H1 (cell line): ENCODE data around the gene CCDC91. TPM values are rescaled to one million over a fixed set of nuclear protein-coding genes. Genes with fewer than 3 reads are reported as not detected.

Experiments used
- CTCF ChIA-PET: fragments of 300-600 bp; sonication (Branson Sonifier 250); formaldehyde crosslinking; loops from one replicate; lab custom pipeline; 2021; ENCODE audit not compliant: partially characterized antibody; lab: Charles Lee
- POLR2A ChIA-PET: fragments of 300-600 bp; sonication (Branson Sonifier 250); formaldehyde crosslinking; loops from one replicate; lab custom pipeline; 2021; ENCODE audit warnings: inconsistent platforms; ENCODE audit not compliant: partially characterized antibody; lab: Charles Lee
- DNase-seq, 2 experiments: peaks; one replicate each; pipeline versions ENCODE4 v3.0.0 to v3.0.0-alpha.2; 2010 to 2022; ENCODE audit warnings: low spot score in 2 of 2, low read depth in 1 of 2, mixed read lengths in 1 of 2
- FAIRE-seq: peaks from 2 replicates; lab custom pipeline; 2011; peaks lifted over from hg19 to GRCh38; lab: Jason Lieb, UNC
- H2AFZ ChIP-seq: 2 replicates; pipeline ENCODE4 v1.8.1; 2012; ENCODE audit warnings: low read length, inconsistent platforms
- H2AK5ac ChIP-seq: 2 replicates; pipeline ENCODE4 v1.6.1; 2013; ENCODE audit warnings: low read depth, low read length
- H2BK120ac ChIP-seq: replicated peaks from 2 replicates; pipeline ENCODE3; 2013; ENCODE audit warnings: low read depth, low read length, inconsistent platforms
- H2BK12ac ChIP-seq: 2 replicates; pipeline ENCODE4 v1.6.1; 2013; ENCODE audit warnings: low read depth, low read length
- H2BK15ac ChIP-seq: 2 replicates; pipeline ENCODE4 v1.6.1; 2013; ENCODE audit warnings: low read length
- H2BK20ac ChIP-seq: 2 replicates; pipeline ENCODE4 v1.6.1; 2013; ENCODE audit warnings: low read length
- H2BK5ac ChIP-seq: 2 replicates; pipeline ENCODE4 v1.6.1; 2013; ENCODE audit warnings: low read depth, low read length
- H3K14ac ChIP-seq: 2 replicates; pipeline ENCODE4 v1.6.1; 2013; ENCODE audit warnings: inconsistent platforms; ENCODE audit not compliant: insufficient read length
- H3K18ac ChIP-seq: 2 replicates; pipeline ENCODE4 v1.6.1; 2013; ENCODE audit warnings: low read length; ENCODE audit errors: extremely low read depth
- H3K23ac ChIP-seq: 2 replicates; pipeline ENCODE4 v1.6.1; 2013; ENCODE audit warnings: inconsistent platforms; ENCODE audit not compliant: insufficient read length
- H3K23me2 ChIP-seq: 2 replicates; pipeline ENCODE4 v1.6.1; 2013; ENCODE audit warnings: low read depth, low read length
- H3K27ac ChIP-seq: 2 replicates; pipeline ENCODE4 v1.6.1; 2011; ENCODE audit warnings: low read depth, low read length, inconsistent platforms
- H3K27me3 ChIP-seq, 4 experiments: replicated peaks in 1 of 4; 1 replicate in 1 of 4; 2 replicates in 3 of 4; pipeline versions ENCODE4 v1.6.1 to v1.8.1; 2011 to 2013; ENCODE audit warnings: low read length in 3 of 4, mild to moderate bottlenecking in 3 of 4, inconsistent platforms in 2 of 4, mixed read lengths in 2 of 4, moderate library complexity in 1 of 4; ENCODE audit not compliant: control insufficient read depth in 3 of 4, insufficient read depth in 3 of 4; ENCODE audit errors: extremely low read depth in 1 of 4
- H3K36me3 ChIP-seq, 4 experiments: 2 replicates each; pipeline versions ENCODE4 v1.6.1 to v1.8.1; 2011 to 2013; ENCODE audit warnings: mild to moderate bottlenecking in 4 of 4, low read length in 3 of 4, moderate library complexity in 2 of 4, control low read depth in 1 of 4, inconsistent platforms in 1 of 4; ENCODE audit not compliant: insufficient read depth in 4 of 4, control insufficient read depth in 2 of 4
- H3K4ac ChIP-seq: replicated peaks from 2 replicates; pipeline ENCODE3; 2013; ENCODE audit warnings: low read length, low read depth, mixed read lengths, inconsistent platforms; ENCODE audit not compliant: insufficient read length
- H3K4me1 ChIP-seq, 4 experiments: replicated peaks in 1 of 4; 1 replicate in 1 of 4; 2 replicates in 3 of 4; pipeline versions ENCODE4 v1.6.1 to v1.8.1; 2011 to 2013; ENCODE audit warnings: low read length in 3 of 4, inconsistent platforms in 2 of 4, mixed read lengths in 1 of 4; ENCODE audit not compliant: insufficient read depth in 4 of 4, control insufficient read depth in 3 of 4
- H3K4me2 ChIP-seq, 2 experiments: 2 replicates each; pipeline versions ENCODE4 v1.6.1 to v1.8.1; 2011 to 2013; ENCODE audit warnings: low read depth in 2 of 2, low read length in 2 of 2, control low read depth in 1 of 2, inconsistent platforms in 1 of 2, mild to moderate bottlenecking in 1 of 2; ENCODE audit not compliant: insufficient read depth in 1 of 2
- H3K4me3 ChIP-seq, 4 experiments: fragments of 200-600, 300-600 bp in 1 of 4; sonication (generic), shearing (Covaris generic), sonication (Bioruptor Twin) in 1 of 4; 2 replicates each; pipeline versions ENCODE4 v1.5.1 to v1.8.1; 2011 to 2016; ENCODE audit warnings: low read length in 4 of 4, low read depth in 3 of 4, control low read depth in 2 of 4, inconsistent platforms in 2 of 4, mild to moderate bottlenecking in 2 of 4, mixed read lengths in 1 of 4, moderate library complexity in 1 of 4; ENCODE audit not compliant: insufficient read depth in 2 of 4; ENCODE audit errors: extremely low read depth in 1 of 4
- H3K56ac ChIP-seq: replicated peaks from 2 replicates; pipeline ENCODE3; 2013; ENCODE audit warnings: low read depth, mild to moderate bottlenecking, mixed read lengths, low read length, inconsistent platforms; ENCODE audit not compliant: insufficient read length
- H3K79me1 ChIP-seq: 2 replicates; pipeline ENCODE4 v1.6.1; 2013; ENCODE audit warnings: low read depth, low read length, control low read depth
- H3K79me2 ChIP-seq, 2 experiments: 2 replicates each; pipeline versions ENCODE4 v1.6.1 to v1.8.1; 2012 to 2013; ENCODE audit warnings: low read length in 2 of 2, mild to moderate bottlenecking in 2 of 2, inconsistent platforms in 1 of 2; ENCODE audit not compliant: insufficient read depth in 2 of 2, control insufficient read depth in 1 of 2
- H3K9ac ChIP-seq, 4 experiments: replicated peaks in 1 of 4; 1 replicate in 1 of 4; 2 replicates in 3 of 4; pipeline versions ENCODE4 v1.6.1 to v1.8.1; 2011 to 2013; ENCODE audit warnings: low read depth in 3 of 4, low read length in 3 of 4, control low read depth in 2 of 4, mild to moderate bottlenecking in 2 of 4, moderate library complexity in 2 of 4, inconsistent platforms in 1 of 4; ENCODE audit errors: extremely low read depth in 1 of 4
- H3K9me3 ChIP-seq, 2 experiments: 2 replicates each; pipeline versions ENCODE4 v1.6.1 to v1.8.1; 2012 to 2013; ENCODE audit warnings: mild to moderate bottlenecking in 2 of 2, moderate library complexity in 2 of 2, control low read depth in 1 of 2, inconsistent platforms in 1 of 2, low read depth in 1 of 2, low read length in 1 of 2, mixed read lengths in 1 of 2; ENCODE audit not compliant: insufficient read depth in 2 of 2
- H4K20me1 ChIP-seq, 2 experiments: replicated peaks in 1 of 2; 2 replicates each; pipeline versions ENCODE3 to v1.8.1; 2011 to 2013; ENCODE audit warnings: inconsistent platforms in 2 of 2, low read length in 2 of 2, mild to moderate bottlenecking in 1 of 2; ENCODE audit not compliant: insufficient read depth in 2 of 2, control insufficient read depth in 1 of 2
- H4K5ac ChIP-seq: 2 replicates; pipeline ENCODE4 v1.6.1; 2013; ENCODE audit warnings: low read length, low read depth, mixed read lengths, inconsistent platforms; ENCODE audit not compliant: insufficient read length
- H4K8ac ChIP-seq: 2 replicates; pipeline ENCODE4 v1.8.0; 2013; ENCODE audit warnings: mild to moderate bottlenecking, moderate library complexity, low read length, inconsistent platforms; ENCODE audit not compliant: insufficient read depth; ENCODE audit errors: extremely low read depth
- H4K91ac ChIP-seq: replicated peaks from 2 replicates; pipeline ENCODE3; 2013; ENCODE audit warnings: low read length, mixed read lengths, inconsistent platforms; ENCODE audit not compliant: insufficient read length
- MAFK ChIP-seq: IDR thresholded peaks from 2 replicates; pipeline ENCODE4 v1.6.1; 2012; ENCODE audit warnings: low read depth, mild to moderate bottlenecking, improper control_type of control experiment, low read length
- POLR2A ChIP-seq, 2 experiments: IDR thresholded peaks; 1 replicate in 1 of 2; 2 replicates in 1 of 2; pipeline ENCODE4 v1.6.1; 2011; ENCODE audit warnings: low read depth in 2 of 2, low read length in 2 of 2, mild to moderate bottlenecking in 2 of 2; ENCODE audit errors: control extremely low read depth in 1 of 2
- POU5F1 ChIP-seq: IDR thresholded peaks from 2 replicates; pipeline ENCODE4 v1.6.1; 2011; ENCODE audit warnings: low read depth, mild to moderate bottlenecking, low read length, moderate library complexity
- SIRT6 ChIP-seq: IDR thresholded peaks from one replicate; pipeline ENCODE4 v1.7.1; 2012; ENCODE audit warnings: low read length, inconsistent platforms
- SUZ12 ChIP-seq: fragments of 200-600 bp; sonication (generic); IDR thresholded peaks from 2 replicates; pipeline ENCODE4 v1.6.1; 2012; ENCODE audit warnings: mild to moderate bottlenecking, inconsistent platforms, low read length, moderate library complexity, mixed read lengths
- WGBS, 2 experiments: shearing (Covaris generic) in 1 of 2; methylation state at CpG; one replicate each; pipeline versions ENCODE4 v1.1.6 to v1.1.7; 2013 to 2015; ENCODE audit warnings: low lambda C conversion rate in 2 of 2, mixed read lengths in 2 of 2, inconsistent platforms in 1 of 2, low coverage in 1 of 2, missing lambda C conversion rate in 1 of 2; ENCODE audit not compliant: insufficient replicate concordance in 2 of 2, insufficient coverage in 1 of 2, insufficient read length in 1 of 2; ENCODE audit errors: extremely low coverage in 1 of 2, missing lambda C conversion rate in 1 of 2; 5-methylcytosine and 5-hydroxymethylcytosine counted together
- polyA plus RNA-seq, 7 experiments: library from polyadenylated mRNA; depleted of rRNA in 3 of 7; stranded (reverse) in 5 of 7; unstranded in 2 of 7; fragments of >200 nt in 5 of 7; fragments of 200-250 nt in 2 of 7; gene quantifications; 1 replicate in 5 of 7; 2 replicates in 1 of 7; 4 replicates in 1 of 7; pipeline versions ENCODE4 v1.2.1 to v1.2.3, GENCODE V29; 2011 to 2013; ENCODE audit warnings: missing spikeins in 2 of 7, mixed read lengths in 2 of 7
- total RNA-seq: library from RNA; stranded (reverse); fragmentation: NEBNext Ultra II Directional; extraction: Animal tissue kit (Norgen Biotek cat#: 25700); gene quantifications from 2 replicates; pipeline ENCODE4 v1.2.1, GENCODE V29; 2021
- TF ChIP-seq, protein P1 (sequence below): IDR thresholded peaks from 2 replicates; pipeline ENCODE4 v1.6.1; 2011; ENCODE audit warnings: low read depth, mild to moderate bottlenecking, low read length; ENCODE audit not compliant: insufficient read depth
- TF ChIP-seq, protein P2 (sequence below), 3 experiments: IDR thresholded peaks; 1 replicate in 2 of 3; 2 replicates in 1 of 3; pipeline versions ENCODE4 v1.5.1 to v1.6.1; 2011; ENCODE audit warnings: low read length in 3 of 3, mild to moderate bottlenecking in 3 of 3, inconsistent platforms in 2 of 3, low read depth in 1 of 3, moderate library complexity in 1 of 3; ENCODE audit not compliant: insufficient read depth in 1 of 3; ENCODE audit errors: control extremely low read depth in 1 of 3
- TF ChIP-seq, protein P3 (sequence below): IDR thresholded peaks from 2 replicates; pipeline ENCODE4 v1.6.1; 2012; ENCODE audit warnings: inconsistent platforms
- TF ChIP-seq, protein P4 (sequence below): IDR thresholded peaks from 2 replicates; pipeline ENCODE4 v1.6.1; 2011; ENCODE audit warnings: low read length, improper control_type of control experiment

The CCDC91 gene
- total and polyA plus RNA-seq, 2 of the 8 experiments (the other 6 are each of a cell fraction or from before 2014, with no cell fraction given), result 8.6 to 23.1 TPM

DNA sequence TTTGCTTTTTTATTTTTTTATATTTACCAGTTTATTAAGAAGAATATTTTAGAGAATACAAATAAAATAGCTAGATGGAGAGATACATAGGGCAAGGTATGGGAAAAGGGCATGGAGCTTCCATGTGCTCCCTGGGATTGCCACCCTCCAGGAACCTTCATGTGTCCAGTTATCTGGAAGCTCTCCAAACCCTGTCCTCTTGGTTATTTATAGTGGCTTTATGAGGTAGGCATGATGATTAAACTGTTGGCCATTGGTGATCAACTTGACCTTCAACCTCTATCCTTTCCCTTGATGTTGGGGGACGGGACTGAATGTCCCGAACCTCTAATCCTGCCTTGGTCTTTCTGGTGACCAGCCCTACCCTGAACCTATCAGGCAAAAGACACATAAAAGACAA, 156.3 kb downstream of the CCDC91 start:
- H4K8ac ChIP-seq, result no peak overlapping the region
- no peaks in the 10 kb centered on the region for H3K79me1 ChIP-seq
- H3K9me3 ChIP-seq, result 0 out of 4 replicates have a peak, but pooled peaks cover 0 to 2% of the 10 kb centered on the region in 2 experiments
- 97% methylated on average over 2 of the region's 2 CpGs; no CpG with 5 or more reads in 1 of the 2 experiments for WGBS, 2 experiments
- no peak overlapping the region for H2AK5ac ChIP-seq
- H2BK15ac ChIP-seq, result no peak overlapping the region
- H2BK5ac ChIP-seq, result no peak overlapping the region
- H3K18ac ChIP-seq, result no peak overlapping the region
- H2BK20ac ChIP-seq, result no peak overlapping the region
- DNase-seq (no peak), FAIRE-seq (no peak)
- H3K23me2 ChIP-seq, result no peaks in the 10 kb centered on the region
- no peaks in the 10 kb centered on the region for H3K27me3 ChIP-seq
- no peak overlapping the region for H3K4me3 ChIP-seq
- no peaks in the 10 kb centered on the region for H3K4me1 ChIP-seq
- no peak overlapping the region for H3K27ac ChIP-seq
- ChIA-PET POLR2A (interaction anchor here (1.0 kb wide), 1 partner anchor 13 kb away, joined by 3 read pairs; no protein-coding TSS in a partner anchor), CTCF (no interaction called here)
- 0 out of 8 replicates have a peak, but pooled peaks cover 0 to 3% (median 0%) of the 10 kb centered on the region in 4 experiments for H3K36me3 ChIP-seq
- no peak overlapping the region for H3K4ac ChIP-seq
- no peak overlapping the region for H2AFZ ChIP-seq
- H4K20me1 ChIP-seq, result no peaks in the 10 kb centered on the region
- H3K4me2 ChIP-seq, result no peak overlapping the region
- no peaks in the 10 kb centered on the region for H3K79me2 ChIP-seq
- no peak overlapping the region for H2BK12ac ChIP-seq
- H3K56ac ChIP-seq, result no peak overlapping the region
- no peak overlapping the region for H2BK120ac ChIP-seq
- no peak overlapping the region for H3K9ac ChIP-seq
- no peak overlapping the region for H4K91ac ChIP-seq
- H3K23ac ChIP-seq, result no peak overlapping the region
- no peak overlapping the region for H4K5ac ChIP-seq
- no peak overlapping the region for H3K14ac ChIP-seq
- TF ChIP-seq SUZ12 (no peak), POU5F1 (no peak), SIRT6 (no peak), POLR2A (IDR thresholded peaks at IDR 0.05; ENCODE audit: control extremely low read depth in 1 of 2, low read depth in 2 of 2, low read length in 2 of 2) (no peak), MAFK (no peak)
- TF ChIP-seq, protein P1, sequence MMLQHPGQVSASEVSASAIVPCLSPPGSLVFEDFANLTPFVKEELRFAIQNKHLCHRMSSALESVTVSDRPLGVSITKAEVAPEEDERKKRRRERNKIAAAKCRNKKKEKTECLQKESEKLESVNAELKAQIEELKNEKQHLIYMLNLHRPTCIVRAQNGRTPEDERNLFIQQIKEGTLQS, result no peak
- TF ChIP-seq, protein P2, sequence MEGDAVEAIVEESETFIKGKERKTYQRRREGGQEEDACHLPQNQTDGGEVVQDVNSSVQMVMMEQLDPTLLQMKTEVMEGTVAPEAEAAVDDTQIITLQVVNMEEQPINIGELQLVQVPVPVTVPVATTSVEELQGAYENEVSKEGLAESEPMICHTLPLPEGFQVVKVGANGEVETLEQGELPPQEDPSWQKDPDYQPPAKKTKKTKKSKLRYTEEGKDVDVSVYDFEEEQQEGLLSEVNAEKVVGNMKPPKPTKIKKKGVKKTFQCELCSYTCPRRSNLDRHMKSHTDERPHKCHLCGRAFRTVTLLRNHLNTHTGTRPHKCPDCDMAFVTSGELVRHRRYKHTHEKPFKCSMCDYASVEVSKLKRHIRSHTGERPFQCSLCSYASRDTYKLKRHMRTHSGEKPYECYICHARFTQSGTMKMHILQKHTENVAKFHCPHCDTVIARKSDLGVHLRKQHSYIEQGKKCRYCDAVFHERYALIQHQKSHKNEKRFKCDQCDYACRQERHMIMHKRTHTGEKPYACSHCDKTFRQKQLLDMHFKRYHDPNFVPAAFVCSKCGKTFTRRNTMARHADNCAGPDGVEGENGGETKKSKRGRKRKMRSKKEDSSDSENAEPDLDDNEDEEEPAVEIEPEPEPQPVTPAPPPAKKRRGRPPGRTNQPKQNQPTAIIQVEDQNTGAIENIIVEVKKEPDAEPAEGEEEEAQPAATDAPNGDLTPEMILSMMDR (IDR thresholded peaks at IDR 0.05; ENCODE audit: control extremely low read depth in 1 of 3, insufficient read depth in 1 of 3, low read depth in 1 of 3, low read length in 3 of 3), result no peak
- TF ChIP-seq, protein P3, sequence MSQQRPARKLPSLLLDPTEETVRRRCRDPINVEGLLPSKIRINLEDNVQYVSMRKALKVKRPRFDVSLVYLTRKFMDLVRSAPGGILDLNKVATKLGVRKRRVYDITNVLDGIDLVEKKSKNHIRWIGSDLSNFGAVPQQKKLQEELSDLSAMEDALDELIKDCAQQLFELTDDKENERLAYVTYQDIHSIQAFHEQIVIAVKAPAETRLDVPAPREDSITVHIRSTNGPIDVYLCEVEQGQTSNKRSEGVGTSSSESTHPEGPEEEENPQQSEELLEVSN, result no peak
- TF ChIP-seq, protein P4, sequence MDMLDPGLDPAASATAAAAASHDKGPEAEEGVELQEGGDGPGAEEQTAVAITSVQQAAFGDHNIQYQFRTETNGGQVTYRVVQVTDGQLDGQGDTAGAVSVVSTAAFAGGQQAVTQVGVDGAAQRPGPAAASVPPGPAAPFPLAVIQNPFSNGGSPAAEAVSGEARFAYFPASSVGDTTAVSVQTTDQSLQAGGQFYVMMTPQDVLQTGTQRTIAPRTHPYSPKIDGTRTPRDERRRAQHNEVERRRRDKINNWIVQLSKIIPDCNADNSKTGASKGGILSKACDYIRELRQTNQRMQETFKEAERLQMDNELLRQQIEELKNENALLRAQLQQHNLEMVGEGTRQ, result no peak
